ENCODE results near the gene FGD4.

The FGD4 gene

GRCh38 chr12:32477714-32478113 is 78.4 kb downstream of the FGD4 start:
- Mint-ChIP-seq H3K4me1 (ENCODE audit: low read depth) (peaks cover 73% of the 10 kb centered on the region), H3K27ac (peak overlapping the region; percentile 76), H3K4me3 (no peak overlapping the region), H3K36me3 (ENCODE audit: low read depth) (no peaks in the 10 kb centered on the region), H3K27me3 (no peaks in the 10 kb centered on the region), H3K9me3 (no peaks in the 10 kb centered on the region)
- intact Hi-C loops (cut with micrococcal nuclease), result no loop called here

DNA sequence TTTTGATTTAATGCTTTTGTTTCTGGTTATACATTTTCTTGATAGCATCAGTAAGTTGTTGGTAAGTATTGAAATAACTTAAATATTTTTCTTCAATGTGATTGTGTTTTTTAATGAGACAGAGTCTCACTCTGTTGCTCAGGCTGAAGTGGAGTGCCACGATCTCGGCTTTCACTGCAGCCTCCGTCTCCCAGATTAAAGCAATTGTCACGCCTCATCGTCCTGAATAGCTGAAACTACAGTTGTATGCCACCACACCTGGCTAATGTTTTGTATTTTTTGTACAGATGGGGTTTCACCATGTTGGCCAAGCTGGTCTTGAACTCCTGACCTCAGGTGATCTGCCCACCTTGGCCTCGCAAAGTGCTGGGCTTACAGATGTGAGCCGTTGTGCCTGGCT is 78.8 kb downstream of the FGD4 start:
- no peaks in the 10 kb centered on the region for H3K36me3 Mint-ChIP-seq (ENCODE audit: low read depth)
- no peaks in the 10 kb centered on the region for H3K9me3 Mint-ChIP-seq
- H3K4me1 Mint-ChIP-seq (ENCODE audit: low read depth), result peaks cover 76% of the 10 kb centered on the region
- no peaks in the 10 kb centered on the region for H3K27me3 Mint-ChIP-seq
- intact Hi-C loops (cut with micrococcal nuclease), result no loop called here
- H3K4me3 Mint-ChIP-seq, result no peak overlapping the region
- H3K27ac Mint-ChIP-seq, result peak overlapping the region; percentile 45

DNA sequence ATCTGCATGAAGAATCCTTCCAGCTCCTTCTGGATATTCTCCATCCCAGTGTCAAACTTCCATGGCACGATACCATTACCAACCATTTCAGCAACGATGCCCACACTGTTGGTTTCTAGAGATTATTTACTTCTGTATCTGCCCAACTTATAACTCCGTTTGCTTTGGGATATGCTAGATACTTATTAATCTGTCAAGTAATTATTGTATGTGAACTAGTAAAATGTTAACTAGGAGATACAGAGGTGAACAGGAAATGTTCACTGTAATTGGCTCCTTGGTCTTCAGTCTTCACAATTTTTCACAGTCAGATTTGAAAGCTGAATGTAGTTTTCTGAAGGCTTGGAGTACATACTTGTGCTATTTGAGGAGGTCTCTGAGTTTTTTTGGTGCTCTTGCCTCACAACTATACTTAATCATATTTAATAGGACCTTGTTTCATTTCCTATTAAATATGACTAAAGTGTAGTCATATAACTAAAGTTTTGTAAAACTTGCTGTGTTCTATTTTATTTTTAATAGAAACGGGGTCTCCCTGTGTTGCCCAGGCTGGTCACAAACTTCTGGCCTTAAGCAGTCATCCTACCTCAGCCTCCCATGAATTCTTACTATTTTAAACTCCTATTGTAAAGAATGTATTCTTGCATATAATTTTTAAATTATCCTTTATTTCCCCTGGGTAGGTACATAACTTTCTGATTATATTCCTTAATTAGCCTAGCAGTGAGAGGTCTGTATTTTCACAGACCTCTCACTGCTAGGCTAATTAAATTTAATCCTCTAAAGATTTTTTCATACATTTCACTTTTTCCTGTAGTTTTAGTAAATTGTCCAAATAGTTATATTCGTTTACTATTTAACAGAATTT is 79.7 kb downstream of the FGD4 start:
- Mint-ChIP-seq H3K4me1 (ENCODE audit: low read depth) (peaks cover 78% of the 10 kb centered on the region), H3K36me3 (ENCODE audit: low read depth) (no peaks in the 10 kb centered on the region), H3K4me3 (no peak overlapping the region), H3K9me3 (no peaks in the 10 kb centered on the region), H3K27ac (peak overlapping the region; percentile 45), H3K27me3 (no peaks in the 10 kb centered on the region)
- intact Hi-C loops (cut with micrococcal nuclease), result no loop called here

DNA sequence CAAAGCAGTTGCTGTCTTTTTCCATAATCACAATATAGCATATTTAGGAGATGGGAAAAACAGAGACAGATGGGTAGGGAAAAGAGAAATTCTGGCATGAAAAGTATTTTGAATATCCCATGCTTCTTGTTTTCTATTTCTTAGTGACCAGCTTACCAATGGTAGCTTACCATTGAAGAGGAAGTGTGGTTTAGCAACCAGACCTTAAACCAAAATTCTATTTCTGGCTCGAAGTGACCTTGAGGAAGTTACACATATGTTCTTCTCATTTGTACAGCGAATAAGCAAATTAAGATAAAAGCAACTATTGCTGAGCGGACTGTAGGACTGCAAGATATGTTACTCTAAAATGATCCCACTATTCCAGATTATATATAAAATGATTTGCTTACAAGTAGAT is 82.9 kb downstream of the FGD4 start:
- Mint-ChIP-seq H3K9me3 (no peaks in the 10 kb centered on the region), H3K36me3 (ENCODE audit: low read depth) (no peaks in the 10 kb centered on the region), H3K27ac (peak overlapping the region; percentile 94), H3K4me1 (ENCODE audit: low read depth) (peaks cover 63% of the 10 kb centered on the region), H3K4me3 (peak overlapping the region; percentile 44), H3K27me3 (no peaks in the 10 kb centered on the region)
- intact Hi-C loops (cut with micrococcal nuclease), result loop anchor here (2.0 kb wide), 1 partner anchor 41 kb away; no protein-coding TSS in a partner anchor

GRCh38 chr12:32483499-32483898 is 84.1 kb downstream of the FGD4 start:
- no peaks in the 10 kb centered on the region for H3K27me3 Mint-ChIP-seq
- intact Hi-C loops (cut with micrococcal nuclease), result loop anchor here (2.0 kb wide), 1 partner anchor 39 kb away; no protein-coding TSS in a partner anchor
- peak overlapping the region; percentile 94 for H3K27ac Mint-ChIP-seq
- peaks cover 51% of the 10 kb centered on the region for H3K4me1 Mint-ChIP-seq (ENCODE audit: low read depth)
- H3K9me3 Mint-ChIP-seq, result no peaks in the 10 kb centered on the region
- no peaks in the 10 kb centered on the region for H3K36me3 Mint-ChIP-seq (ENCODE audit: low read depth)
- no peak overlapping the region for H3K4me3 Mint-ChIP-seq

DNA sequence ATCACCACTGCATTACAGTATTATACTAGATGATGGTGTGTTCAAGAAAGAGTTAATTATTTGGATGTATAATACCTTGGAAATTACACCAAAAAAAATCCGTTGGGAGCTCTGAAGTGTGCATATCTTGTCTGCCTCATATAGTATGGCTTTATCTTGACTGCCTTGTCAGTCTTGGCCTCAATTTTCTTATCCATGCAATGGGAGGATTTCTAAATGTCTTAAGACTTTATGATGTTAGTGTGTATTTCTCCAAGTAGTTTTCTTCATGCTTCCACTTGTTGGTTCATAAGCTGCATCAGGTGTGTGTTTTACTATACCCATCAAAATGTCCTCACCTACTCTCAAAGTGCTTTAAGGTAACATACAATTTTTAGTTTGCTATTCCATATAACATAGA is 84.6 kb downstream of the FGD4 start:
- intact Hi-C loops (cut with micrococcal nuclease), result loop anchor here (2.0 kb wide), 1 partner anchor 39 kb away; no protein-coding TSS in a partner anchor
- H3K4me1 Mint-ChIP-seq (ENCODE audit: low read depth), result peaks cover 51% of the 10 kb centered on the region
- H3K9me3 Mint-ChIP-seq, result no peaks in the 10 kb centered on the region
- peak overlapping the region; percentile 94 for H3K27ac Mint-ChIP-seq
- H3K4me3 Mint-ChIP-seq, result no peak overlapping the region
- H3K27me3 Mint-ChIP-seq, result no peaks in the 10 kb centered on the region
- peaks cover 3% of the 10 kb centered on the region for H3K36me3 Mint-ChIP-seq (ENCODE audit: low read depth)

DNA sequence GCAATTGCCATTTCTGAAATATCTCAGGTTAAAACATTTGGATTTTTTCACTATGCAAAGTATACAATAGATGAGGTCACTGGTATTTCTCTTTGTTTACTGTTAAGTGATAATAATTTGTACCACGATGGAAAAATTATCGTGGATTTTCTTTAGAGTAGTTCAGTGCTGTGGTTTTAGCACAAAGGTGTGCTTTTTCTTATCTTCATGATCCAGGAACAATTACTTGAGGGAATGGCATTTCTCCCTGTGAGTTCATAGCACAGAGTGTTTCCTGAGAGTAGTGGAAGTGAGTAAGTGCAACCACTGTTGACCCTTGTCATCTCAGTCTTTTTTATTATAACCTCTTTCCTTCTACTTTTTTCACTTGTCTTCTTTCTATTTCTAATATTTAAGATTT is 86.8 kb downstream of the FGD4 start:
- Mint-ChIP-seq H3K4me1 (ENCODE audit: low read depth) (peaks cover 54% of the 10 kb centered on the region), H3K27ac (peak overlapping the region; percentile 94), H3K27me3 (no peaks in the 10 kb centered on the region), H3K36me3 (ENCODE audit: low read depth) (peaks cover 12% of the 10 kb centered on the region), H3K9me3 (no peaks in the 10 kb centered on the region), H3K4me3 (peak overlapping the region; percentile 74)
- intact Hi-C loops (cut with micrococcal nuclease), result no loop called here

GRCh38 chr12:32488132-32488531 is 88.8 kb downstream of the FGD4 start:
- no peaks in the 10 kb centered on the region for H3K9me3 Mint-ChIP-seq
- peak overlapping the region; percentile 62 for H3K4me3 Mint-ChIP-seq
- intact Hi-C loops (cut with micrococcal nuclease), result no loop called here
- peaks cover 12% of the 10 kb centered on the region for H3K36me3 Mint-ChIP-seq (ENCODE audit: low read depth)
- H3K4me1 Mint-ChIP-seq (ENCODE audit: low read depth), result peaks cover 49% of the 10 kb centered on the region
- H3K27me3 Mint-ChIP-seq, result no peaks in the 10 kb centered on the region
- peak overlapping the region; percentile 94 for H3K27ac Mint-ChIP-seq

DNA sequence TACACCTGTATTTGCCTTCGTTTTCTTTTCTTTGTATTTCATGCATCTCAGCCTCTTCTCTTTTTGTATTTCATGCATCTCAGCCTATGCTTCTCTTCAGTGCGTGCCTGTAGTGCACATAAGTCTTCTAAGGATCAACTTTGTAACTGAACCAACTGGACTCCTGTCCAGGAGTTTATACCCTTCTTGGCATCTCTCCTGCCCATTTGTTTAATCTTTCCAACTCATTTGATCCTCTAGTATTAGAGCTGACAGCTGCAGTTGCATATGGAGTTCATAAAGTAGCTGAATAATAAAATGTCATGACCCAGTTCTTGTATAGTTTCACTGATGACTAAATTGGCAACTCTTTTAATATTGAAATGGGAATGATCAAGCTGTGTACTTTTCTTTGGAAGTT is 89.7 kb downstream of the FGD4 start:
- H3K36me3 Mint-ChIP-seq (ENCODE audit: low read depth), result peaks cover 12% of the 10 kb centered on the region
- no peaks in the 10 kb centered on the region for H3K9me3 Mint-ChIP-seq
- intact Hi-C loops (cut with micrococcal nuclease), result no loop called here
- H3K4me3 Mint-ChIP-seq, result peak overlapping the region; percentile 68
- peaks cover 40% of the 10 kb centered on the region for H3K4me1 Mint-ChIP-seq (ENCODE audit: low read depth)
- H3K27ac Mint-ChIP-seq, result peak overlapping the region; percentile 94
- no peaks in the 10 kb centered on the region for H3K27me3 Mint-ChIP-seq

DNA sequence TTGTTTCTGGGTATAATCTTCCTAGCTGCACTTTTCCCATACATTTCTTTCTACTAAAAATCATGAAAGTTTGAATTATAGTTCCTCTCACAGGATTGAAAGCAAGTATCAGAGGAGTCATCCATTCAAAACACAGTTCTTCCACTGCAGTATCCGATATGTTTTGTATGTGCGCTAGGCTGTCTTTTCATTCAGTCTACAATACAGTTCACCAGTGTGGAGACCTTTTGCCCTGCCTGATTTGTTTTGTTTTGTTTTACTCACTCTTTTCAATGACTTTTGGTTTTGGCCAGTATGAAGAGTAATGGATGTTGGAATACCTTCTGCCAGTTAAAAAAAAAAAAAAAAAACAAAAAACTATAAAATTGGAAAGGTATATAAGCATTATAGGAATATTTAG is 91.4 kb downstream of the FGD4 start:
- peaks cover 12% of the 10 kb centered on the region for H3K36me3 Mint-ChIP-seq (ENCODE audit: low read depth)
- intact Hi-C loops (cut with micrococcal nuclease), result loop anchor here (5.0 kb wide), 1 partner anchor 34 kb away; no protein-coding TSS in a partner anchor
- H3K27me3 Mint-ChIP-seq, result no peaks in the 10 kb centered on the region
- peaks cover 29% of the 10 kb centered on the region for H3K4me1 Mint-ChIP-seq (ENCODE audit: low read depth)
- no peak overlapping the region for H3K27ac Mint-ChIP-seq
- H3K9me3 Mint-ChIP-seq, result no peaks in the 10 kb centered on the region
- no peak overlapping the region for H3K4me3 Mint-ChIP-seq

- Mint-ChIP-seq H3K36me3 (ENCODE audit: low read depth) (peaks cover 21% of the 10 kb centered on the region), H3K27ac (no peak overlapping the region), H3K9me3 (no peaks in the 10 kb centered on the region), H3K4me3 (no peak overlapping the region), H3K4me1 (ENCODE audit: low read depth) (peaks cover 44% of the 10 kb centered on the region), H3K27me3 (no peaks in the 10 kb centered on the region)
- intact Hi-C loops (cut with micrococcal nuclease), result loop anchor here (5.0 kb wide), 1 partner anchor 36 kb away; no protein-coding TSS in a partner anchor
Observed at GRCh38 chr12:32493282-32493681, 93.9 kb downstream of the FGD4 start.

DNA sequence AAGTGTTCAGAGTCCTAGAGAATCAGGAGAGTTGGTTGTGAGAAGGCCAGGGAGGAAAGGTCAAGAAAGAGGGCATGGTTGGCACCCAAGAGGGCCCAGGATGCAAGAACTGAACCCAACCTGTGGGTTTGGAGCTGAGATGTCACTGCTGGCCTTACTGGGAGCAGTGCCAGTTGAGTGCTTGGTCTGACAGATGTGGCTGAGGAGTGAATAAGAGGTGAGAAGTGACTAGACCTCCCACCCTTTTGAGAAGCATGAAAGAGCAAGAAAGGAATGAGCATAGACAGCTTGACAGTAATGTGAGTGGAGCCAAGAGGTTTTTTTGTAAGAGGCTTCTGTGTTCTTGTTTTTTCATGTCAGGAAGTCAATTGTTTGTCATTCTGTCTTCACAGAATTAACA is 95.3 kb downstream of the FGD4 start:
- Mint-ChIP-seq H3K27ac (no peak overlapping the region), H3K4me1 (ENCODE audit: low read depth) (peaks cover 44% of the 10 kb centered on the region), H3K27me3 (no peaks in the 10 kb centered on the region), H3K36me3 (ENCODE audit: low read depth) (peaks cover 29% of the 10 kb centered on the region), H3K4me3 (no peak overlapping the region), H3K9me3 (no peaks in the 10 kb centered on the region)
- intact Hi-C loops (cut with micrococcal nuclease), result loop anchor here (5.0 kb wide), 1 partner anchor 37 kb away; no protein-coding TSS in a partner anchor

GRCh38 chr12:32496946-32497345 is 97.6 kb downstream of the FGD4 start:
- Mint-ChIP-seq H3K9me3 (no peaks in the 10 kb centered on the region), H3K27me3 (no peaks in the 10 kb centered on the region), H3K27ac (peak overlapping the region; percentile 20), H3K4me3 (no peak overlapping the region), H3K36me3 (ENCODE audit: low read depth) (peaks cover 25% of the 10 kb centered on the region), H3K4me1 (ENCODE audit: low read depth) (peaks cover 37% of the 10 kb centered on the region)
- intact Hi-C loops (cut with micrococcal nuclease), result no loop called here

DNA sequence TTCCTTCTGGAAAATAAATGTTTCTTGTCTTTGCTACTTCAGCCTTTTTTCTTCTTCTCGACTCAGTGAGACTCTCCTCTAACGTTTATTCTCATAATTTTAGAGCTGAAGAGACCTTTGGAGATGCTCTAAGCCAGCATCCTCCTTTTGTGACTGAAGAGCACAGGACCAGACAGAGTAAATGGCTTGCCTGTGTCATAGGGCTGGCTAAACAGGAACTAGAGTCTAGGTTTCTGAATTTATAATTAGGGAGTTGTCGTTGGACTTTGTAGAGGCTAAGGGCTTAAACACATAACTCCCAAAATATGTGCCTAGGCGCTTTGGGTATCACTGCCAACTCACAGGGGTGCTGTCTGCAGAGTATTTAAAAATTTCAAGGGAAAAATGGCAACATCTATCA is 98.5 kb downstream of the FGD4 start:
- Mint-ChIP-seq H3K4me1 (ENCODE audit: low read depth) (peaks cover 46% of the 10 kb centered on the region), H3K27ac (peak overlapping the region; percentile 50), H3K36me3 (ENCODE audit: low read depth) (peaks cover 25% of the 10 kb centered on the region), H3K27me3 (no peaks in the 10 kb centered on the region), H3K9me3 (no peaks in the 10 kb centered on the region), H3K4me3 (no peak overlapping the region)
- intact Hi-C loops (cut with micrococcal nuclease), result no loop called here
